Measurements from ENCODE around the gene NRCAM.

GRCh38 chr7:108415821-108416536 is 40.3 kb downstream of the NRCAM start:
- TF ChIP-seq CTCF (IDR thresholded peaks at IDR 0.05) (no peak), POLR2A (IDR thresholded peaks at IDR 0.05) (no peak)

Measured in sigmoid colon (tissue), 3 donors.